HepG2 (cell line): ENCODE measurements around the gene CLPX. TPM values are rescaled to one million over a fixed set of nuclear protein-coding genes. Genes with fewer than 3 reads are reported as not detected.
A peak's percentile ranks its signal among the peaks of the same experiment; 100 is the strongest.

Experiments used
- DNMT1 ChIP-seq: sonication (generic); formaldehyde crosslinking; IDR thresholded peaks from 2 replicates; pipeline ENCODE4 v1.5.1; 2020; ENCODE audit warnings: mild to moderate bottlenecking, missing genetic modification reagents
- HMG20B ChIP-seq: conservative IDR thresholded peaks from 2 replicates; pipeline ENCODE4 v1.6.1; 2016; ENCODE audit warnings: missing genetic modification reagents, missing compliant biosample characterization
- KDM6A ChIP-seq: IDR thresholded peaks from 2 replicates; pipeline ENCODE4 v1.6.1; 2016; ENCODE audit warnings: low read depth
- KLF6 ChIP-seq: IDR thresholded peaks from 2 replicates; pipeline ENCODE4 v1.8.0; 2016; ENCODE audit warnings: missing biosample characterization, missing genetic modification reagents
- NBN ChIP-seq: fragments of 450-650 bp; conservative IDR thresholded peaks from 2 replicates; pipeline ENCODE4 v1.6.1; 2017
- REPIN1 ChIP-seq: sonication (generic); formaldehyde crosslinking; IDR thresholded peaks from 2 replicates; pipeline ENCODE4 v1.8.0; 2022; ENCODE audit warnings: missing genetic modification reagents, low read depth, mild to moderate bottlenecking, borderline replicate concordance
- SMC3 ChIP-seq: IDR thresholded peaks from 2 replicates; pipeline ENCODE4 v1.6.1; 2011; ENCODE audit warnings: low read length, improper control_type of control experiment
- STAG1 ChIP-seq: sonication (generic); formaldehyde crosslinking; IDR thresholded peaks from 2 replicates; pipeline ENCODE4 v1.4.0; 2020; ENCODE audit warnings: missing genetic modification reagents
- WIZ ChIP-seq: sonication (generic); formaldehyde crosslinking; IDR thresholded peaks from 2 replicates; pipeline ENCODE4 v1.5.1; 2020; ENCODE audit warnings: mild to moderate bottlenecking, missing genetic modification reagents
- ZSCAN20 ChIP-seq: sonication (generic); formaldehyde crosslinking; IDR thresholded peaks from 2 replicates; pipeline ENCODE4 v1.4.0; 2020; ENCODE audit warnings: missing genetic modification reagents, mild to moderate bottlenecking, borderline replicate concordance
- polyA plus RNA-seq, 8 experiments: library from polyadenylated mRNA; depleted of rRNA in 3 of 8; stranded (reverse) in 7 of 8; unstranded in 1 of 8; fragments of >200 nt; fragmentation: Illumina TruSeq in 4 of 8; extraction: Trizol in 4 of 8; gene quantifications; 2 replicates each; pipeline versions ENCODE4 v1.2.1 to v1.2.3, GENCODE V29; 2011 to 2016; ENCODE audit warnings: low read depth in 4 of 8, missing spikeins in 1 of 8, mixed read lengths in 1 of 8; ENCODE audit not compliant: insufficient read depth in 1 of 8
- total RNA-seq, 5 experiments: library from RNA; depleted of rRNA; stranded (reverse); fragments of >200 nt; fragmentation: Illumina TruSeq; extraction: Trizol; gene quantifications; 2 replicates each; pipeline ENCODE4 v1.2.3, GENCODE V29; 2016; ENCODE audit warnings: low read depth in 1 of 5
- TF ChIP-seq, protein P1 (sequence below), 2 experiments: sonication (generic) in 1 of 2; formaldehyde crosslinking in 1 of 2; IDR thresholded peaks; 2 replicates each; pipeline versions ENCODE4 v1.6.1 to v1.9.0; 2014 to 2022; ENCODE audit warnings: antibody characterized with exemption in 1 of 2, borderline replicate concordance in 1 of 2, inconsistent platforms in 1 of 2, low read depth in 1 of 2, missing genetic modification reagents in 1 of 2
- TF ChIP-seq, protein P2 (sequence below): sonication (generic); formaldehyde crosslinking; IDR thresholded peaks from 2 replicates; pipeline ENCODE4 v1.5.0; 2020; ENCODE audit warnings: mild to moderate bottlenecking, missing genetic modification reagents, moderate library complexity
- TF ChIP-seq, protein P3 (sequence below): sonication (generic); formaldehyde crosslinking; IDR thresholded peaks from 2 replicates; pipeline ENCODE4 v1.5.1; 2020; ENCODE audit warnings: mild to moderate bottlenecking, missing genetic modification reagents, moderate library complexity
- TF ChIP-seq, protein P4 (sequence below): sonication (generic); formaldehyde crosslinking; conservative IDR thresholded peaks from 2 replicates; pipeline ENCODE4 v1.8.0; 2022; ENCODE audit warnings: low read depth, missing genetic modification reagents

Gene CLPX
- total and polyA plus RNA-seq, 2 of the 13 experiments (the other 11 are each of a cell fraction or from before 2014, with no cell fraction given): 33.9 to 61.3 TPM

DNA sequence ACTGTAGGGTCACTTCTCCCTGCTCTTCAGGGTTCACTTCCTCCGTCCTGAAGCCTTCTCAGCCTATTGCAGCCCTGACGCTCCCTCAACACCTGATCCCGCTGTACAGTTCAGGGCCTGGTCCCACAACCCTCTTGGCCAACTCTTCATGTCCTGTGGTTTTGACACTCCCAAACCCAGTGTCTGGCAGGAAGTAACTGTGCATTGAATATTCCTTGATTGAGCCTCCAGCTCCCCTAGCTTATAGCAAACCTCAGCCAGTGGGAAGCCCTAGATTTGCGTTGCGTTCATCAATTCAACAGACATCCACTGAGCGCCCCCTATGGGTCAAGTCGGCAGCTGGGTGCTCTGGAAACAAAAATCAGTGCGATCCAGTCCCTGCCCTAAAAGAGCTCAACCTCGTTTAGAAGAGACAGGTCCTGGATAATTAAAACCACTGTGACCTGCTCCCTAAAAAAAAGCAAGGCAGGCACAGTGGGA, 83.7 kb downstream of the CLPX start (continued):
- TF ChIP-seq, protein P1, sequence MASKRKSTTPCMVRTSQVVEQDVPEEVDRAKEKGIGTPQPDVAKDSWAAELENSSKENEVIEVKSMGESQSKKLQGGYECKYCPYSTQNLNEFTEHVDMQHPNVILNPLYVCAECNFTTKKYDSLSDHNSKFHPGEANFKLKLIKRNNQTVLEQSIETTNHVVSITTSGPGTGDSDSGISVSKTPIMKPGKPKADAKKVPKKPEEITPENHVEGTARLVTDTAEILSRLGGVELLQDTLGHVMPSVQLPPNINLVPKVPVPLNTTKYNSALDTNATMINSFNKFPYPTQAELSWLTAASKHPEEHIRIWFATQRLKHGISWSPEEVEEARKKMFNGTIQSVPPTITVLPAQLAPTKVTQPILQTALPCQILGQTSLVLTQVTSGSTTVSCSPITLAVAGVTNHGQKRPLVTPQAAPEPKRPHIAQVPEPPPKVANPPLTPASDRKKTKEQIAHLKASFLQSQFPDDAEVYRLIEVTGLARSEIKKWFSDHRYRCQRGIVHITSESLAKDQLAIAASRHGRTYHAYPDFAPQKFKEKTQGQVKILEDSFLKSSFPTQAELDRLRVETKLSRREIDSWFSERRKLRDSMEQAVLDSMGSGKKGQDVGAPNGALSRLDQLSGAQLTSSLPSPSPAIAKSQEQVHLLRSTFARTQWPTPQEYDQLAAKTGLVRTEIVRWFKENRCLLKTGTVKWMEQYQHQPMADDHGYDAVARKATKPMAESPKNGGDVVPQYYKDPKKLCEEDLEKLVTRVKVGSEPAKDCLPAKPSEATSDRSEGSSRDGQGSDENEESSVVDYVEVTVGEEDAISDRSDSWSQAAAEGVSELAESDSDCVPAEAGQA (IDR thresholded peaks at IDR 0.05; ENCODE audit: low read depth): no peak
- TF ChIP-seq, protein P1 (CRISPR knock-in tag; IDR thresholded peaks at IDR 0.05; ENCODE audit: borderline replicate concordance): no peak
- TF ChIP-seq, protein P2, sequence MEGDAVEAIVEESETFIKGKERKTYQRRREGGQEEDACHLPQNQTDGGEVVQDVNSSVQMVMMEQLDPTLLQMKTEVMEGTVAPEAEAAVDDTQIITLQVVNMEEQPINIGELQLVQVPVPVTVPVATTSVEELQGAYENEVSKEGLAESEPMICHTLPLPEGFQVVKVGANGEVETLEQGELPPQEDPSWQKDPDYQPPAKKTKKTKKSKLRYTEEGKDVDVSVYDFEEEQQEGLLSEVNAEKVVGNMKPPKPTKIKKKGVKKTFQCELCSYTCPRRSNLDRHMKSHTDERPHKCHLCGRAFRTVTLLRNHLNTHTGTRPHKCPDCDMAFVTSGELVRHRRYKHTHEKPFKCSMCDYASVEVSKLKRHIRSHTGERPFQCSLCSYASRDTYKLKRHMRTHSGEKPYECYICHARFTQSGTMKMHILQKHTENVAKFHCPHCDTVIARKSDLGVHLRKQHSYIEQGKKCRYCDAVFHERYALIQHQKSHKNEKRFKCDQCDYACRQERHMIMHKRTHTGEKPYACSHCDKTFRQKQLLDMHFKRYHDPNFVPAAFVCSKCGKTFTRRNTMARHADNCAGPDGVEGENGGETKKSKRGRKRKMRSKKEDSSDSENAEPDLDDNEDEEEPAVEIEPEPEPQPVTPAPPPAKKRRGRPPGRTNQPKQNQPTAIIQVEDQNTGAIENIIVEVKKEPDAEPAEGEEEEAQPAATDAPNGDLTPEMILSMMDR (CRISPR knock-in tag): peak; percentile 88
- TF ChIP-seq WIZ (CRISPR knock-in tag) (no peak), NBN (no peak), REPIN1 (CRISPR knock-in tag) (no peak), KLF6 (no peak), KDM6A (CRISPR knock-in tag) (no peak), STAG1 (CRISPR knock-in tag) (peak; percentile 90), ZSCAN20 (no peak), SMC3 (peak; percentile 91), DNMT1 (CRISPR knock-in tag) (no peak), HMG20B (CRISPR knock-in tag) (0 out of 2 replicates have a peak, but pooled peaks have one; percentile 39)
- TF ChIP-seq, protein P3, sequence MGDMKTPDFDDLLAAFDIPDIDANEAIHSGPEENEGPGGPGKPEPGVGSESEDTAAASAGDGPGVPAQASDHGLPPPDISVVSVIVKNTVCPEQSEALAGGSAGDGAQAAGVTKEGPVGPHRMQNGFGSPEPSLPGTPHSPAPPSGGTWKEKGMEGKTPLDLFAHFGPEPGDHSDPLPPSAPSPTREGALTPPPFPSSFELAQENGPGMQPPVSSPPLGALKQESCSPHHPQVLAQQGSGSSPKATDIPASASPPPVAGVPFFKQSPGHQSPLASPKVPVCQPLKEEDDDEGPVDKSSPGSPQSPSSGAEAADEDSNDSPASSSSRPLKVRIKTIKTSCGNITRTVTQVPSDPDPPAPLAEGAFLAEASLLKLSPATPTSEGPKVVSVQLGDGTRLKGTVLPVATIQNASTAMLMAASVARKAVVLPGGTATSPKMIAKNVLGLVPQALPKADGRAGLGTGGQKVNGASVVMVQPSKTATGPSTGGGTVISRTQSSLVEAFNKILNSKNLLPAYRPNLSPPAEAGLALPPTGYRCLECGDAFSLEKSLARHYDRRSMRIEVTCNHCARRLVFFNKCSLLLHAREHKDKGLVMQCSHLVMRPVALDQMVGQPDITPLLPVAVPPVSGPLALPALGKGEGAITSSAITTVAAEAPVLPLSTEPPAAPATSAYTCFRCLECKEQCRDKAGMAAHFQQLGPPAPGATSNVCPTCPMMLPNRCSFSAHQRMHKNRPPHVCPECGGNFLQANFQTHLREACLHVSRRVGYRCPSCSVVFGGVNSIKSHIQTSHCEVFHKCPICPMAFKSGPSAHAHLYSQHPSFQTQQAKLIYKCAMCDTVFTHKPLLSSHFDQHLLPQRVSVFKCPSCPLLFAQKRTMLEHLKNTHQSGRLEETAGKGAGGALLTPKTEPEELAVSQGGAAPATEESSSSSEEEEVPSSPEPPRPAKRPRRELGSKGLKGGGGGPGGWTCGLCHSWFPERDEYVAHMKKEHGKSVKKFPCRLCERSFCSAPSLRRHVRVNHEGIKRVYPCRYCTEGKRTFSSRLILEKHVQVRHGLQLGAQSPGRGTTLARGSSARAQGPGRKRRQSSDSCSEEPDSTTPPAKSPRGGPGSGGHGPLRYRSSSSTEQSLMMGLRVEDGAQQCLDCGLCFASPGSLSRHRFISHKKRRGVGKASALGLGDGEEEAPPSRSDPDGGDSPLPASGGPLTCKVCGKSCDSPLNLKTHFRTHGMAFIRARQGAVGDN (CRISPR knock-in tag): 0 out of 2 replicates have a peak, but pooled peaks have one; percentile 4
- TF ChIP-seq, protein P4, sequence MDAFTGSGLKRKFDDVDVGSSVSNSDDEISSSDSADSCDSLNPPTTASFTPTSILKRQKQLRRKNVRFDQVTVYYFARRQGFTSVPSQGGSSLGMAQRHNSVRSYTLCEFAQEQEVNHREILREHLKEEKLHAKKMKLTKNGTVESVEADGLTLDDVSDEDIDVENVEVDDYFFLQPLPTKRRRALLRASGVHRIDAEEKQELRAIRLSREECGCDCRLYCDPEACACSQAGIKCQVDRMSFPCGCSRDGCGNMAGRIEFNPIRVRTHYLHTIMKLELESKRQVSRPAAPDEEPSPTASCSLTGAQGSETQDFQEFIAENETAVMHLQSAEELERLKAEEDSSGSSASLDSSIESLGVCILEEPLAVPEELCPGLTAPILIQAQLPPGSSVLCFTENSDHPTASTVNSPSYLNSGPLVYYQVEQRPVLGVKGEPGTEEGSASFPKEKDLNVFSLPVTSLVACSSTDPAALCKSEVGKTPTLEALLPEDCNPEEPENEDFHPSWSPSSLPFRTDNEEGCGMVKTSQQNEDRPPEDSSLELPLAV (CRISPR knock-in tag): no peak
